Measurements from ENCODE around the gene WWC1.

WWC1 gene

DNA sequence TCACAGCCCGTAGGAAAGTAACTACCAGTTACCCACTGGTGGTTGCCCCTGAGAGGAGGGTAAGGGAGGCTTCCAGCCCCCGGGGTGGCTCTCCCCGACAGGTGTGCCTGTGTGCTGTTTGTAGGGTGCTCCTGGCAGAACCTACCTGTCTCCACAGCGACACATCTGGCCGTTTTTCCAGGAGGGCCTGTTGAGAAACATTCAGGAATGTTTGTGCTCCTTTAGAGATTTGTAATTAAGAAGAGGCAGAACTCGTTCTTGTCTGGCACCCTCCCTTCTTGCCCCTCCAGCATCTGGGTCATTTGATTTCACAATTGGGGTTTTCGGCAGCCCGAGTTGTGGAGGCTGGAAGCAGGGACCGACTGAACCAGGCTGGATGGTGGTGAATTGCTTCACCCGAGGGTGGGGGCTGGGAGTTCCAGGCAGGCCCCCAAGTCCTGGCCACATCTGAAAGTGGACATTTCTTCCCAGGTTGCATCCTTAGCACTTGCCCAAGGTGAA is 74.2 kb downstream of the WWC1 start:
- no peak for DNase-seq

DNA sequence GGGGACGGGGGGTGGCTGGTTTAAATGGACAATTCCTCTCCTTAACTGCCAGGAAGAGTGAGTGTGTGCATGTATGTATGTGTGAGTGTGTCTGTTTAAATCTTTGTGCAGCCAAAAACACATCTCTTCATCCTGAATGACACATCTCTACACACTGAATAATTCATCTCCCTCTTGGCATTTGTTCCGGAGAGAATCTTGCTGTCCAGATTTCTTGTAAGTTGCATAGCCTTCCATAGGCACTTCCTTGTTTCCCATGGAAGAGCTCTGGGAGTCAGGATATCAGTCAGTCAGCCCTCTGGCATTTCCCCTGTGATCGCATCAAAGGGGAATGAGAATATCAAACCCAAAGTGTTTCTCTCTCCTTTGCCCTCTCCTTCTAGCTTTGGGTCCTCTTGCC is 74.7 kb downstream of the WWC1 start:
- DNase-seq: no peak

DNA sequence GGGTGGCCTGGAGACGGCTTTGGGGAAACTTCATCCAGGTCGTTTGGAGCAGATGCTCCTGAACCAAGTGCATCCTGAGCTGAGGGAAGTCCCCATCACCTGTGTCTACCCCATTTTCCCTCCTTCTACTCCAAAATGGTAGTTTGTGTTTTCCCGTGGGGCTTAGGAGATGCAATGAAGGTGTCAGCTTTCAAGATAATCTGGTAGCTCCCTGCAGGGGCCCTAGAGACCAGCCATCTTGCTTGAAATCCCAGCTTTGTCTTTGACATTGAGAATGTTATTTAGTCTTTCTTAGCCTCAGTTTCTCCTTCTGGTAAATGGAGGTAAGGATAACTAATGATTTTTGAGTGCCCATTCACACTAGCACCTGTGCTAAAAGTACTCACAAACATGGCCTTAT is 77.4 kb downstream of the WWC1 start:
- DNase-seq: no peak

DNA sequence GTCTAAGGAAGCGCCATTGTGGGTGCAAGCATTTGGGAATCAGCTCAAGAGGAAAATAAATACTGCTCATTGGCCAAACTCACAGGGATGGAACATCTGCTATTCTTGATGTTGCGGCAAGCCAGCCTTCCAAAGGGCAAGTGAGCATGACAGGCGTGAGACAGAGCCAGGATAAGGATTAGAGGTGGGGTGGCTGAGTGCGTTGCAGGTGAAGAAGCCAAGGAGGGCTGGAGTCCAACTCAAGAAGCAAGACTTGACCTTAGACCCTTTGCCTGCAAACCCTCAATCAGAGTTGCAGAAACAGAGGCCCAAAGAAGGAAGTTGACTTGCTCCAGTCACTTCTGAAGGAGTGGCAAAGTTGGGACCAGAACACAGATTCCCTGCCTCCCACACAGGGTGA is 79.4 kb downstream of the WWC1 start:
- no peak for DNase-seq

DNA sequence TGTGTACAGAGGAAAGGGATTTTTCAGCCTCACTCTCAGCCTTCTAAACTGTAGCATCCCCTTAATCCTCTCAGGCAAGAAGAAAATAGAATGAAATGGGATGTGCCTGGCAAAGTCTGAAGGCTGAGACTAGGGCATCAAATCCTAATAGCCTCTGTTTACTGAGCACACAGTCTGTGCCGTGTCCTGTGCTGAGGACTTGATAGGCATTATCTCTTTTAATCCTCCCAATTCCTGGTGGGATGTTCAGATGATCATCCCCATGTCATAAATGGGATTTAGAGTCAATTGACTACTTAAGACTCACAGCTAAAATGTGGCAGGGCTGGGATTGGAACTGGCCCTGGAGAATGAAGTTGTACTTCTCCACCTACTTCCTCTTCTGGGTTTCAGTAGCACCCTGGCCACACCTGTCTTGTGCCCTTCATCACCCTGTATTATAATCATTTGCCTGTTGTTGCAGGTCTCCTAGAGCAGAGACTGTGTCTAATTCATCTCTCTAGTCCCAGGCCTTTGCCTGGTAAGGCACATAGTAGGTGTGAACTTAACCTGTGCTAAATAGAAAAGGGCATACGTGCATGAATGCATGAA is 81.0 kb downstream of the WWC1 start:
- DNase-seq: no peak

DNA sequence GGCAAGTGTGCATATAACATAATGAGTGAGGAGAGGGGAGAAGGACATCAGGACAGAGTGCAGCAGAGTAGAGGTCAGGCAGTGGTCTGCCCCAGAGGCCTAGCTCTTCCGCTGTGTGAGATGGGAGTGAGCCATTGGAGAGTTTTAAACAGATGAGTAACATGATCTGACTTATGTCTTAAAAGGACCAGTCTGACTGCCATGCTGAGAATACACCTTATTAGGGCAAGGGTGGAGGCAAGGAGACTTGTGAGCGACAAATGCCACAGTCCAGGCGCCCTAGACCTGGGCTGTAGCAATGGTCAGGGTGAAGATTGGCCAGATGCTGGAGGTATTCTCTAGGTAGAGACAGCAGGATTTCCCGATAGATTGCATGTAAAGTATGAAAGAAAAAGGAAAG is 83.1 kb downstream of the WWC1 start:
- DNase-seq: no peak

DNA sequence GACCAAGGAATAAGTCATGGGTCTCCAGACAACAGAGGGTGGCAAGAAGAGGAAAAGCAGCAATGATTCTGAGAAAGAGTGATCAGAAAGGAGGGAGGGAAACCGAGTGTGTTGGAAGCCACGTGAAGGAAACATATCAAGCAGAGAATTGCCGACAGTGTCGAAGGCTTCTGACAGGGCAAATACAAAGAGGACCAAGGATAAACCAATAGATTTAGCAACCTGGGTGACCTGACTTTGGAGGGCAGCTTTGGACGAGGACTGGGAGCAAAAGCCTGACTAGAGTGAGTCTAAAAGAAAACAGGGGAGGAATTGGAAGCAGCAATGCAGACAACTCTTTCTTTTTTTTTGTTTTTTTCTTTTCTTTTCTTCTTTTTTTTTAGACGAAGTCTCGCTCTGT is 83.8 kb downstream of the WWC1 start:
- no peak for DNase-seq

DNA sequence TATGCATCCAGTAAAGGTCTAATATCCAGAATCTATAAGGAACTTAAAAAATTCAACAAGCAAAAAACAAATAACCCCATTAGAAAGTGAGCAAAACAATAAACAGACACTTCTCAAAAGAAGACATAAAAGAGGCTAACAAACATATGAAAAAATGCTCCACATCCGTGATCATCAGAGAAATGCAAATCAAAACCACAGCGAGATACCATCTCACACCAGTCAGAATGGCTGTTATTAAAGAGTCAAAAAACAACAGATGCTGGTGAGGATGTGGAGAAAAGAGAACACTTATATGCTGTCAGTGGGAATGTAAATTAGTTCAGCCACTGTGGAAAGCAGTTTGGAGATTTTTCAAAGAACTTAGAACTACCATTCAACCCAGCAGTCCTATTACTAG is 86.1 kb downstream of the WWC1 start:
- DNase-seq: no peak

DNA sequence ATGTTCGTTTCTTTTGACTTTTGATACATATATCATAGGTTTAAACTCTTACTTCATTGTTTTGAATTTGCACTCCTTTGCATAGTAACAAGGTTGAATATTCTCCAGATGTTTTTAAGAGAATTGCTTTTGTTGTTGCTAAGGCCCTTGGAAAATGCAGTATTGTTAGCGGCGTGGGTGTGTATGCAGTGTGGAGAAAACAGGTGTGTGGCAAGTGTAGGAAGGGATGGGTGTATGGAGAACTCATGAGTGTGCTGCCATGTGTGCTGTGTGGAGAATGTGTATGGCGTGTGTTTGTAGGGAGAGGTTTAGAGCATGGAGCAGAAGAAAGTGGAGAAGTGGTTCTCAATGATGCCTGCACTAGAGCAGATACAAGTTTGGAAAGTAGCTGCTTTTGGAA is 87.3 kb downstream of the WWC1 start:
- DNase-seq: no peak

DNA sequence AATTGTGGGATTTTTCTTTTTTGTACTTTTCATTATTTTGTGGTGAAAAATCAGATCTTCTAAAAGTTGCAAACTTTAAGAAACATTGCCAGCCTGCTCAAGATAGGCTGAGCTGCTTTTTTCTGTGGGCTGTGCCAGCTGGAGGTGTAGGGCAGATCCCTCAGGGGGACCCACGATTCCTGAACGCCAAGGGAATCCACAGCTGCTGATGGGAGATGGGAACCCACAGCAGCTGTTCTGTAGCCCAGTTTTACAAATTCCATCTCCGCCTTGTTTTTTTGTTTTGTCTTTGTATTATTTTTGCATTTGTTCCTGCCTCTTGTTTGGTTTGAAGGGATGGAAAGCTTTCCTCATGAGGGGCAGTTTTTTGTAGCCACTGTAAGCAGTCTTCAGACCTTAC is 91.0 kb downstream of the WWC1 start:
- DNase-seq: no peak

DNA sequence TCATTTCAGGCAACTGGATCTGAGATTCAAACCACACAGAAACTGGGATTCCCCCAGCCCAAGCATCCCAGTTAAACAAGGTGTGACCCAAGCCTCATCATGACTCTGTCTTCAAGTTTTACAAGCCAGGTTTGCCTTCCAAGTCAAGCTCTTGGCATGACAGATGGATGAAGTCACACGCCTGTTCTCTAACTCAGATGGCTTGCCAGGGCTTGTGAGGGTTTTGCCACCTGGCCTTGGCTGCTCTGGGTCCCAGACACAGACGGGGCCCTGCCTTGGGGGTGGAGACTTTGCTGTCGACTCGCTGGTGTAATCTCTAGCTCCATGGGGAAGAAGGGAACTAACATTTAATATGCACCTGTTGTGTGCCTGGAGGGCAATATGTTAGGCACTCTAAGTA is 99.0 kb downstream of the WWC1 start:
- DNase-seq: no peak

DNA sequence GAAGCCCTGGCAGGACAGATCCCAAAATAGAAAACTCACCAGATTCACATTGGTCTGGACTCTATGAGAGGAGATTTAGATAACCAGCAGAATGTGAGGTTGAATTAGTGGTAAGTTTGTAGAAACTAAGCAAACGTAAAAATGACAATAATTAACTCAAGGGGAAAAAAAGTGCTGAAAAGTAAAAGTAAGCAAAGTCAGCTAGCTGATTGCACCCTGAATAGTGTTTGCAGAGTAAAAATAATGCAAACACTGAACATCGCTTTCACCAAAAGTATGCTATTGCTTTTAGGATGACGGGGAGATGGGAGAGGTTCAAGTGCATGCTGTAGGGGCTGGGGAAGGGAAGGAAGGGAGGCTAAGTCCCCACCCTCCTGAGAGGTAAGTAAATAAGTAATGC is 102.3 kb downstream of the WWC1 start:
- DNase-seq: no peak

DNA sequence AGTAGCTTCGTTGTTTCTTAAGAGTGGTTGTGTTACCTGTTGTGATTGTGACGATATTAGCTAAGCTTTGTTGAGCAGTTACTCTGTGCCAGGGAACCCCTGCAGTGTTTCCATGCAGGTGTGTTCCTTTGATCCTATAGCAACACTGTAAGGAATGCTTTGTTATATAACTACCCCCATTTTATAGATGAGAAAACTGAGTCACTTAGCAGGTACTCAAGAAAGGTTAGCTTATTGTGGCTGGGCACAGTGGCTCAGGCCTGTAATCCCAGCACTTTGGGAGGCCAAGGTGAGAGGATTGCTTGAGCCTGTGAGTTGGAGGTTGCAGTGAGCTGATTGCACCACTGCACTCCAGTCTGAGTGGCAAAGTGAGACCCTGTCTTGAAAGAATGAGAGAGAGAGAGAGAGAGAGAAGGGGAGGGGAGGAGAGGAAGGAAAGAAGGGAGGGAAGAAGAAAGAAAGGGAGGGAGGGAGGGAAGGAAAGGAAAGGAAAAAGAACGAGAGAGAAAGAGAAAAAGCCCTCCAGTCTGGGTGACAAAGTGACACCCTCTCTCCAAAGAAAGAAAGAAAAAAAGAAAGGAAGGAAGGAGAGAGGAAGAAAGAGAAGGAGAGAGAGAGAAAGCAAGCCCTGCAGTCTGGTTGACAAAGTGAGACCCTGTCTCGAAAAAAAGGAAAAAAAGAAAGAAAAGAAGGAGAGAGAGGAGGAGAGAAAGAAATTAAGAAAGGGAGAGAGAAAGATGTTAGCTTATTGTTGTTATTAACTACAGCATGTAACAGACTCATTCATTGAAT is 109.2 kb downstream of the WWC1 start:
- no peak for DNase-seq

DNA sequence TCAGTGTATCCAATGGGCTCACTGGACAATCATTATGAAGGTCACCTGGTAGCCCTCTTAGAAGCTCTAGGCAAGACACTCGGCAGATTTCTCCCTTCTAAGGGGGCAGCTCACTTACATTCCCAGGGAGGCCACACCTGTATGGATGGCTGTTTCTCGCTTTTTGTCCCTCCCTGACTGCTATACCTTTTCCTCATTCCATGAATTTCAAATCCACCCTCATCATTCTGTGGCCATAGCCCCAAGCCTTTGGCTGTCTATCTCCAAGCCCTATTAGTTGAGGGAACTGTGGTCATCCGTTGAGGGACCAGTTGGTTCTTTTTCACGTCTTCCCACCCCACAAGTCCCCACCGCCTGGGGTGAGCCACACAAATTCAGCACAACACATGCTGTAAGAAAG is 109.8 kb downstream of the WWC1 start:
- DNase-seq: no peak

DNA sequence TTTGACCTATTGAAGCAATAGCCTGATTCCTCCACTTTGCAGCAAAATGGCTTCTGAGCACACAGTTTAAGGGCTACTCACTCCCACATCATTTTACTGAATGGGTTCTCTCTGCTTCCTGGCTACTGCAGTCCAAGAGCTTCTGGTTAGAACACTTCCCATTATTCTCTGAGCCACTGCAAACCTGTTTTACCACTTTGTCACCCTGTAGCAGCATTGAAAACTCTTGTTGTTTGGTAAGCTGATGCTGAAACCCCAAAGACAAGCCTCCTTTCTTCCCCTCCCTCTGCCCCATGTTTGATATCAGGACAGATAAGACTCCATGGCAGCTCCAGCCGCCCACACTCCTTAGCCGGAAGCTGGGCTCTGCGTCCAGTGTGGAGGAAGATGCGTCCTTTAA is 110.4 kb downstream of the WWC1 start:
- DNase-seq: no peak

DNA sequence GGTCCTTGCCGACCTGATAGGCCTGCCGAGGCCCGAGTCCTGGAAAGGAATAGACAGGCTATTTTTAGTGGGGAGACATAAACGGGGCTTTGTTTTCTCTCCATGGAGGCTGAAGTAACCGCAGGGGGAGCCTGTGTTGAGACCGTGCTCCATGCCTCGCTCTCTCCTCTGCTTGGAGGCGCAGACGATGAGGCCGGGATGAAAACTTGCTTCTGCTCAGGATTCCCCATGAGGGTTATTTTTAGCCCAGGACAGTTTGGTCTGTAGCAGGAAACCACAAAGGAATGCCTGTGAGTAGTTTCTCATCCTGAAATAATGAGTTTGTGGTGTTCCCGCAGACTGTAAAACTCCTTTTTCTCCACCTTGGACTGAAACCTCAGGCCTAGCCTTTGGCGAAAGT is 112.9 kb downstream of the WWC1 start:
- DNase-seq: no peak

DNA sequence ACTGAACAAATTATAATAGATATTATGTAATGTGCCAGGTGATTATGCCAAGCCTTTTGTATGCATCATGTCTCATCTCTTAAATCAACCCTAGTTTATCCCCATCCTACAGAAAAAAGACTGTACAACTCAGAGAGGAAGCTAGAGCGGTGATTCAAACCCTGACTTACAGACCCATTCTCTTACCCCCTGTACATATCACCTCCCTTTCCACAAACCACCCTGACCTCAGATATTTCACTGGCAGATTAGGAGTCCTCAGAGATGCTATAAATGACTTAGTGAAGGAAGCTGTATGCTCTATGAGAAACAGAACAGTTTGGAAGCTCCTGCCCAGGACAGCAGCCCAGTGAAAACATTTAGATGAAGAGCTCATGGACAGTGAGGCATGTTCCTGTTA is 115.8 kb downstream of the WWC1 start:
- no peak for DNase-seq

DNA sequence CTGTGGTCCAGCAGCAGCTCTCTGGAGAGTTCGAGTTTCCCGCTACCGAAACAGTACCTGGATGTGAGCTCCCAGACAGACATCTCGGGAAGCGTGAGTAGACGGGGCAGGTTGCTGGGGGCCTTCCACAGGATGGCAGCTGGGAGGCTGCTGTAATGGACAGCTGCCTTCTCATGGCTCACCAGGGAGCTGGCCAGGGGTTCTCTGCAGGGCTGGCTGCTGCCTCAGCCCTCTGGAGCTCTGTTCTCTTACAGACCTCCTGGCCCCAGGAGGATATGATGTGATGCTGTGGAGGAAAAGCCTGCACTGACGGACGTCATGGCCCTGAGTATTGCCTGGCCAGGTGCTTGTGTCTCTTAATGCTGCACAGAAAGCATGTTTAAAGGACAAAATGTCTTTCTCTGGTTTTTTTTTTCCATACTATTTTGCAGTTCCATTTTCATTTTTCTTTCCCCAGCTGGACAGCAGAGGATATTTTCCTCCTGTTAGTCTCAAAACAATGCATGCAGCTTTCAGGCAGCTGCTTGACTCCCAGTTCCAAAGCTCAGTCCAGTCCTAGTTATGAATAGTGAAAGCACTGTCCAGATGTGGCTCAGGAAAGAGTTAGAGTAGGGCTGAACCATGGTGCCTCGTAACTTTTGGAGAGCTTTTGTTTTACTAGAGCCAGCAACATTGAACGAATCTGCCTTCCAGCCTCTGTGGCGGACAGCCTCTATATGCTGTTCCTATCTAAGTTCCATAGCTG is 117.3 kb downstream of the WWC1 start:
- no peak for DNase-seq

DNA sequence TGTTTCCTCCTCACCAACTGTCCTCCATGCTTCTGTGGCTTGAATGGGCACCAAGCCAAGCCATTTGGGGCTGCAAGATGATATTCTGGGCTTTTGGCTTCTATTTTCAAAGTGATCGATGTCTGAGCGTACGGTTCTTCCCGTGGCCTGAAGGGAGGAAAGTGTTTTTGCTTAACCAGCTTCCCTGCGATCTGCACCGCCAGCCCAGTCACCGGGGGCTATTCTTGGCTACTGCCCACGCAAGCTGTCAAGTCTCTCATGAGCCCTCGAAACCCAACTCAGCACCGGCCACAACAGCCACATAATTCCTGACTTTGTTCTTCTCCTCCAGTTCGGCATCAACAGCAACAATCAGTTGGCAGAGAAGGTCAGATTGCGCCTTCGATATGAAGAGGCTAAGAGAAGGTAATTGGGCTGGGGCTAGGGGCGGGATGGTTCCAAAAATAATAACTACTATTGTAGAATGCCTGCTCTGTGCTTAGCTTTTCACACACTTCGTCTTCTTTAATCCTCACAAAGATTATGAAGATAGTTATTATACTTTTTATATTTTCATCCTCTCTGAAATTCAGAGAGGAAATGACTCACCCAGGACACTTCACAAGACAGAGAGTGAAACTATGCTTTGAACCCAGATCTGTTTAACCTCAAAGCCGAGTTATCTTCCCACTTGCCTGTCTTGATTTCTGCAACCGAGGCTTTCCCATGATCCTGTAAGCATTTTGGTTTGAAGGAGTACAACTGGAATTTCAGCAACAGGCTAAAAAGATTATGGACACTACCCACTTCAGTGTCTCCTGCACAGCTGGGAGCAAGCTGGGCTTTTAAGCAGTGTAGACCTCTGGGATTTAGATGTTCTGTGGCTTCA is 118.4 kb downstream of the WWC1 start:
- DNase-seq: peak; percentile 32

DNA sequence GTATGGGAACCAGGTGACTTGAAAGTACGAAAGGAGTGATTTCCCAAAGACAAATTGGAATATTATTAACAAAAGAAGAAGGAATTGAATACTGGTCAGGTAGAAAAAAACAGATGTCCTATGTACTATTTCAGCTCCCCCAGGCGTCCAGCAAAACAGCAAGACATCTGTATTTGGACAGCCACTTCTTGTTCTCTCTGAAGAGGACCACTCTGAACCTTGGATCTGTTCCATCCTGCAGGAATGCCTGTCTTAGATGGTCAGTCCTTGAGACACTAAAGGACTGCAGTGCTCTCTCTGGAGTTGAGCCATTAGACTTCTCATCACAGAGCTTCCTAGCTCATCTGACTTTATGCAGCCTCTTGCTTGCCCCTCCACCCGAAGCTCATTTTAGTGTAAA is 120.4 kb downstream of the WWC1 start:
- no peak for DNase-seq

DNA sequence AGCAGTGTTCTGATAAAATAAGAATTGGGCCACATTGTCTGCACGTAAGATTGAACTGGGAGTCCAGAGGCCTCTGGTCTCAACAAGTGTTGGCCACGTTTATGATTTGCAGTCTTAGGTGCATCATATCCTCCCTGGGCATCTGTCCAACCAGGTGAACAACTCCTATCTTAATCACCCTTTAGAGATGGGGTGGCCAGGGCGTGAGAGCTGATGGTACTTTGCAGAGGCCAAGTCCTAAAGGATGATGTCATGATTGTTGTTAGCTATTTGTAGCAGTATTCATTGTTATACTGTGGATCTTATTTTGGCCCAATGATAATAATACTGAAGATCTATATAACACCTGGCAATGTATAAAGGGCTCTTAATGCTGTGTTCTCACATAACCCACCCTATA is 121.6 kb downstream of the WWC1 start:
- DNase-seq: no peak

DNA sequence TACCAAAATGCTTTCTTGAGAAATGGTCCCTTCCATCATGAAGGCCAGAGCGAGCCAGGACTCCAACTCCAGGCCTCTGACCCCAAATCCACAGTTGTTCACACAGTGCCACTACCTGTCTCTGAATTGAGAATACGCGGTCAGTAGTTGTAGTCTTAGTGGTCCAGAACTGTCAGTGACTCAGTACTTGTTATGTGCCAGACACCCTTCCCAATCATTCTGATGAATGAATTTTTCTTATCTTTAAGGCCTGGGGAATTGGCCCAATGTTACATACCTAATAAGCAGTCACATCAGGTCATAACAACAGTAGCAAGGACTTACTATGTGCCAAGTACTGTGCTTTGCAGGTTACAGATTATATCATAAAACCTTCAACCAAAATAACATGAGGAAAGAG is 122.2 kb downstream of the WWC1 start:
- DNase-seq: no peak

DNA sequence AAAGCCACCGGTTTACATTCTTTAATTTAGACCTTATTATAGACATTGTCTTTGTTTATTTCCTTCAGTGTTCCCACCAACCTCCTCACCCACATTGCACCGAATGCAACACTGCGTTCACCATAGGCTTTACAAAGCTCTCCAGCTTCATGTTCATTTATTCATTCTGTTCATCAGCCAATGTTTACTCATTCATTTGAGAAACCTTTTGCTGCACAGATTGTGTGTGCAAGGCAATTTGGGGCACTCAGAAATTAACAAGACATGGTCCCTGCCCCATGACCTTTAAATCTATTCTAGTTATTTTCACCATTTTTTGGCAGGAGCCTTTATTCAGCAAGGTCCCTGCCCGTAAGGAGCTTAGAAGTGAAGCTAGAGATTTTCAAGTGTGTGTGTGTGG is 124.0 kb downstream of the WWC1 start:
- DNase-seq: no peak

All from inflammatory macrophage treated with lipopolysaccharide for 4 hours (primary cell).